HepG2 (cell line): ENCODE results near the gene TRIAP1. TPM values are rescaled to one million over a fixed set of nuclear protein-coding genes. Genes with fewer than 3 reads are reported as not detected.

ENCODE experiments used
- ATF7-NPFF ChIP-seq: sonication (generic); formaldehyde crosslinking; IDR thresholded peaks from 2 replicates; pipeline ENCODE4 v1.8.1; 2023; ENCODE audit warnings: mild to moderate bottlenecking, low read depth, missing genetic modification reagents, moderate library complexity
- EP300 ChIP-seq, 3 experiments: sonication (generic) in 1 of 3; formaldehyde crosslinking in 1 of 3; IDR thresholded peaks; 2 replicates each; pipeline versions ENCODE4 v1.5.1 to v1.6.1; 2011 to 2020; ENCODE audit warnings: low read depth in 2 of 3, low read length in 2 of 3, borderline replicate concordance in 1 of 3, improper control_type of control experiment in 1 of 3, mild to moderate bottlenecking in 1 of 3, missing genetic modification reagents in 1 of 3, moderate library complexity in 1 of 3
- GFI1 ChIP-seq: sonication (generic); formaldehyde crosslinking; IDR thresholded peaks from 2 replicates; pipeline ENCODE4 v1.5.0; 2020; ENCODE audit warnings: missing genetic modification reagents, mild to moderate bottlenecking, borderline replicate concordance
- IKZF5 ChIP-seq: IDR thresholded peaks from 2 replicates; pipeline ENCODE4 v1.6.1; 2018; ENCODE audit warnings: missing genetic modification reagents, mild to moderate bottlenecking, missing compliant biosample characterization
- KDM4B ChIP-seq: sonication (generic); formaldehyde crosslinking; IDR thresholded peaks from 2 replicates; pipeline ENCODE4 v1.4.0; 2020; ENCODE audit warnings: missing genetic modification reagents
- MIER2 ChIP-seq: IDR thresholded peaks from 2 replicates; pipeline ENCODE4 v1.6.1; 2016; ENCODE audit warnings: missing biosample characterization, missing genetic modification reagents
- NFRKB ChIP-seq: fragments of 450-650 bp; IDR thresholded peaks from 2 replicates; pipeline ENCODE4 v1.6.1; 2017
- POGZ ChIP-seq: sonication (generic); formaldehyde crosslinking; IDR thresholded peaks from 2 replicates; pipeline ENCODE4 v1.4.0; 2020; ENCODE audit warnings: mild to moderate bottlenecking, missing genetic modification reagents
- SAP130 ChIP-seq: IDR thresholded peaks from 2 replicates; pipeline ENCODE4 v1.6.1; 2016; ENCODE audit warnings: low read depth
- SATB2 ChIP-seq: sonication (generic); formaldehyde crosslinking; IDR thresholded peaks from 2 replicates; pipeline ENCODE4 v1.5.0; 2020; ENCODE audit warnings: missing genetic modification reagents
- TAF15 ChIP-seq: fragments of 200-400 bp; formaldehyde crosslinking; IDR thresholded peaks from one replicate; pipeline ENCODE4 v1.6.1; 2018; ENCODE audit warnings: mild to moderate bottlenecking, low read depth, low read length; ENCODE audit not compliant: poor library complexity, severe bottlenecking
- YEATS2 ChIP-seq: sonication (generic); formaldehyde crosslinking; IDR thresholded peaks from 2 replicates; pipeline ENCODE4 v1.4.0; 2020; ENCODE audit warnings: missing genetic modification reagents, borderline replicate concordance
- ZEB1 ChIP-seq: IDR thresholded peaks from 2 replicates; pipeline ENCODE4 v1.6.1; 2012; ENCODE audit warnings: mild to moderate bottlenecking, low read depth, inconsistent platforms; ENCODE audit not compliant: insufficient replicate concordance
- ZIK1 ChIP-seq: sonication (generic); formaldehyde crosslinking; IDR thresholded peaks from 2 replicates; pipeline ENCODE4 v1.5.0; 2020; ENCODE audit warnings: mild to moderate bottlenecking, low read depth, missing genetic modification reagents, borderline replicate concordance
- ZNF207 ChIP-seq: fragments of 450-650 bp; IDR thresholded peaks from 2 replicates; pipeline ENCODE4 v1.6.1; 2016; ENCODE audit warnings: antibody characterized with exemption, borderline replicate concordance
- ZNF510 ChIP-seq: sonication (generic); formaldehyde crosslinking; IDR thresholded peaks from 2 replicates; pipeline ENCODE4 v1.4.0; 2020; ENCODE audit warnings: low read depth, mild to moderate bottlenecking, missing genetic modification reagents
- ZNF550 ChIP-seq: sonication (generic); formaldehyde crosslinking; IDR thresholded peaks from 2 replicates; pipeline ENCODE4 v1.4.0; 2020; ENCODE audit warnings: mild to moderate bottlenecking, missing genetic modification reagents, borderline replicate concordance
- ZNF556 ChIP-seq: sonication (generic); formaldehyde crosslinking; IDR thresholded peaks from 2 replicates; pipeline ENCODE4 v1.4.0; 2020; ENCODE audit warnings: mild to moderate bottlenecking, missing genetic modification reagents, borderline replicate concordance
- ZNF572 ChIP-seq: sonication (generic); formaldehyde crosslinking; IDR thresholded peaks from 2 replicates; pipeline ENCODE4 v1.5.1; 2020; ENCODE audit warnings: mild to moderate bottlenecking, missing genetic modification reagents
- ZNF614 ChIP-seq: IDR thresholded peaks from 2 replicates; pipeline ENCODE4 v1.6.1; 2018; ENCODE audit warnings: missing biosample characterization, missing genetic modification reagents, inconsistent platforms, borderline replicate concordance
- ZNF747 ChIP-seq: sonication (generic); formaldehyde crosslinking; IDR thresholded peaks from 2 replicates; pipeline ENCODE4 v1.8.1; 2023; ENCODE audit warnings: missing genetic modification reagents, mild to moderate bottlenecking, borderline replicate concordance
- ZNF883 ChIP-seq: sonication (generic); formaldehyde crosslinking; IDR thresholded peaks from 2 replicates; pipeline ENCODE4 v1.5.1; 2020; ENCODE audit warnings: mild to moderate bottlenecking, missing genetic modification reagents; ENCODE audit errors: not compliant biosample characterization
- polyA plus RNA-seq, 8 experiments: library from polyadenylated mRNA; depleted of rRNA in 3 of 8; stranded (reverse) in 7 of 8; unstranded in 1 of 8; fragments of >200 nt; fragmentation: Illumina TruSeq in 4 of 8; extraction: Trizol in 4 of 8; gene quantifications; 2 replicates each; pipeline versions ENCODE4 v1.2.1 to v1.2.3, GENCODE V29; 2011 to 2016; ENCODE audit warnings: low read depth in 4 of 8, missing spikeins in 1 of 8, mixed read lengths in 1 of 8; ENCODE audit not compliant: insufficient read depth in 1 of 8
- total RNA-seq, 5 experiments: library from RNA; depleted of rRNA; stranded (reverse); fragments of >200 nt; fragmentation: Illumina TruSeq; extraction: Trizol; gene quantifications; 2 replicates each; pipeline ENCODE4 v1.2.3, GENCODE V29; 2016; ENCODE audit warnings: low read depth in 1 of 5
- TF ChIP-seq, protein P1 (sequence below): sonication (generic); formaldehyde crosslinking; IDR thresholded peaks from 2 replicates; pipeline ENCODE4 v1.4.0; 2020; ENCODE audit warnings: missing genetic modification reagents
- TF ChIP-seq, protein P2 (sequence below): sonication (generic); formaldehyde crosslinking; IDR thresholded peaks from 2 replicates; pipeline ENCODE4 v1.9.0; 2021; ENCODE audit warnings: missing genetic modification reagents, borderline replicate concordance

The TRIAP1 gene
- total and polyA plus RNA-seq, 2 of the 13 experiments (the other 11 are each of a cell fraction or from before 2014, with no cell fraction given), result 55.0 to 117 TPM

DNA sequence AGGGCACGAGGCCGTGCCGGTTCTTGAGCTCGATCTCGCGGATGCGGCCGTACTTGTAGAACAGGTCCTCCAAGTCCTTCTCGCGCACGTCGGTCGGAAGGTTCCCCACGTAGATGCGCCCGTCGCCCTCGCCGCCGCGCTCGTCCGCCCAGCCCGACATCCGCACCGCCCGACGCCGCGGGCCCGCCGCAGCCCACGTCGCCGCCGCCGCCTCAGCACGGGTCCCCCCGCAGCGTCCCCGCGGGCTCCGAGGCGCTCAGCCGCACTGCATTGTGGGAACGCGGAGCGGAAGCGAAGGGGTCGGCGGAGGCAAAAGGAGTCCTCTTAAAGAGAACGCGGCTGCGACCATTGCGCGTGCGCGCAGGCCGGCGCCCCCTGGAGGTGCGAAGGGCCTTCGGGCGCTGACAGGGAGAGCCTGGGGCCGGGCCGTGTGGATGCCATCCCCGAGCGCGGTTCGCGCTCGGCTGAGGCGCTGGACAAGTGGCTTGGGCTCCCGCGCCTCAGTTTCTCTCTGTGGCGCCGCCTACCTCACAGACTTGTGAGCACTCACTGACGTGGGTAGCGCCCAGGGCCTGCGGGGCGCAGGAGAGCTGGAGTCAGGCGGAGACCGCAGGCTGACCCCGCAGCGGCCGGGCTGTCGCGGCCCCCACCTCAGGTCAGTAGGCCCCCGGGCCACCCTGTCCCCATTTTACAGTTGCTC lies 23.4 kb upstream of the TRIAP1 start, which contains the start of gene SRSF9 (continued):
- TF ChIP-seq ZNF747 (CRISPR knock-in tag), result peak; percentile 27; the same call in 1 of the 2 replicates
- TF ChIP-seq ZNF550, result no peak
- TF ChIP-seq ZNF556 (CRISPR knock-in tag), result peak; percentile 63; the same call in 1 of the 2 replicates
- TF ChIP-seq ZNF883 (CRISPR knock-in tag), result peak; percentile 78
- TF ChIP-seq, protein P1, sequence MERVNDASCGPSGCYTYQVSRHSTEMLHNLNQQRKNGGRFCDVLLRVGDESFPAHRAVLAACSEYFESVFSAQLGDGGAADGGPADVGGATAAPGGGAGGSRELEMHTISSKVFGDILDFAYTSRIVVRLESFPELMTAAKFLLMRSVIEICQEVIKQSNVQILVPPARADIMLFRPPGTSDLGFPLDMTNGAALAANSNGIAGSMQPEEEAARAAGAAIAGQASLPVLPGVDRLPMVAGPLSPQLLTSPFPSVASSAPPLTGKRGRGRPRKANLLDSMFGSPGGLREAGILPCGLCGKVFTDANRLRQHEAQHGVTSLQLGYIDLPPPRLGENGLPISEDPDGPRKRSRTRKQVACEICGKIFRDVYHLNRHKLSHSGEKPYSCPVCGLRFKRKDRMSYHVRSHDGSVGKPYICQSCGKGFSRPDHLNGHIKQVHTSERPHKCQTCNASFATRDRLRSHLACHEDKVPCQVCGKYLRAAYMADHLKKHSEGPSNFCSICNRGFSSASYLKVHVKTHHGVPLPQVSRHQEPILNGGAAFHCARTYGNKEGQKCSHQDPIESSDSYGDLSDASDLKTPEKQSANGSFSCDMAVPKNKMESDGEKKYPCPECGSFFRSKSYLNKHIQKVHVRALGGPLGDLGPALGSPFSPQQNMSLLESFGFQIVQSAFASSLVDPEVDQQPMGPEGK (CRISPR knock-in tag), result peak; percentile 85
- TF ChIP-seq YEATS2 (CRISPR knock-in tag), result peak; percentile 72
- TF ChIP-seq ZIK1 (CRISPR knock-in tag), result no peak
- no peak for TF ChIP-seq MIER2 (CRISPR knock-in tag)
- TF ChIP-seq GFI1, result no peak; the same call in 1 of the 2 replicates
- peak; percentile 54 for TF ChIP-seq ZEB1
- peak; percentile 81 for TF ChIP-seq IKZF5
- TF ChIP-seq TAF15, result peak; percentile 54
- no peak for TF ChIP-seq KDM4B (CRISPR knock-in tag)
- TF ChIP-seq, protein P2, sequence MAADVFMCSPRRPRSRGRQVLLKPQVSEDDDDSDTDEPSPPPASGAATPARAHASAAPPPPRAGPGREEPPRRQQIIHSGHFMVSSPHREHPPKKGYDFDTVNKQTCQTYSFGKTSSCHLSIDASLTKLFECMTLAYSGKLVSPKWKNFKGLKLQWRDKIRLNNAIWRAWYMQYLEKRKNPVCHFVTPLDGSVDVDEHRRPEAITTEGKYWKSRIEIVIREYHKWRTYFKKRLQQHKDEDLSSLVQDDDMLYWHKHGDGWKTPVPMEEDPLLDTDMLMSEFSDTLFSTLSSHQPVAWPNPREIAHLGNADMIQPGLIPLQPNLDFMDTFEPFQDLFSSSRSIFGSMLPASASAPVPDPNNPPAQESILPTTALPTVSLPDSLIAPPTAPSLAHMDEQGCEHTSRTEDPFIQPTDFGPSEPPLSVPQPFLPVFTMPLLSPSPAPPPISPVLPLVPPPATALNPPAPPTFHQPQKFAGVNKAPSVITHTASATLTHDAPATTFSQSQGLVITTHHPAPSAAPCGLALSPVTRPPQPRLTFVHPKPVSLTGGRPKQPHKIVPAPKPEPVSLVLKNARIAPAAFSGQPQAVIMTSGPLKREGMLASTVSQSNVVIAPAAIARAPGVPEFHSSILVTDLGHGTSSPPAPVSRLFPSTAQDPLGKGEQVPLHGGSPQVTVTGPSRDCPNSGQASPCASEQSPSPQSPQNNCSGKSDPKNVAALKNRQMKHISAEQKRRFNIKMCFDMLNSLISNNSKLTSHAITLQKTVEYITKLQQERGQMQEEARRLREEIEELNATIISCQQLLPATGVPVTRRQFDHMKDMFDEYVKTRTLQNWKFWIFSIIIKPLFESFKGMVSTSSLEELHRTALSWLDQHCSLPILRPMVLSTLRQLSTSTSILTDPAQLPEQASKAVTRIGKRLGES (CRISPR knock-in tag), result no peak
- no peak for TF ChIP-seq NFRKB
- peak; percentile 76 for TF ChIP-seq POGZ (CRISPR knock-in tag)
- peak; percentile 29; the same call in 1 of the 2 replicates for TF ChIP-seq ATF7-NPFF (CRISPR knock-in tag)
- 0 out of 2 replicates have a peak, but pooled peaks have one; percentile 55 for TF ChIP-seq ZNF614 (CRISPR knock-in tag)
- TF ChIP-seq EP300 (IDR thresholded peaks at IDR 0.05; ENCODE audit: low read depth in 2 of 2, low read length in 2 of 2), result 0 out of 4 replicates have a peak, but pooled peaks of 1 of the 2 experiments have one; percentile 10
- TF ChIP-seq EP300 (CRISPR knock-in tag; IDR thresholded peaks at IDR 0.05; ENCODE audit: borderline replicate concordance), result no peak
- TF ChIP-seq ZNF207, result no peak
- peak; percentile 82 for TF ChIP-seq SAP130
- no peak for TF ChIP-seq ZNF510 (CRISPR knock-in tag)
- no peak; the same call in 1 of the 2 replicates for TF ChIP-seq ZNF572 (CRISPR knock-in tag)
- TF ChIP-seq SATB2 (CRISPR knock-in tag), result no peak
